HG02610 (cell line): ENCODE results near the gene KRTAP4-4.

ENCODE experiments used
- ATAC-seq: cut with Tn5 transposase; IDR thresholded peaks from one replicate; pipeline ENCODE4 v1.9.1; 2021; ENCODE audit warnings: mild to moderate bottlenecking, moderate library complexity; ENCODE audit not compliant: unreplicated experiment

KRTAP4-4 gene

GRCh38 chr17:41116297-41116696 lies 44.3 kb downstream of the KRTAP4-4 start:
- no peak for ATAC-seq

- no peak for ATAC-seq
Measured at GRCh38 chr17:41111151-41111885, 49.2 kb downstream of the KRTAP4-4 start.
